ENCODE measurements around the gene TTC3. TPM values are rescaled to one million over a fixed set of nuclear protein-coding genes. Genes with fewer than 3 reads are reported as not detected.

TTC3 gene
- total RNA-seq, 1 donor from 2014 or later = 235 TPM

DNA sequence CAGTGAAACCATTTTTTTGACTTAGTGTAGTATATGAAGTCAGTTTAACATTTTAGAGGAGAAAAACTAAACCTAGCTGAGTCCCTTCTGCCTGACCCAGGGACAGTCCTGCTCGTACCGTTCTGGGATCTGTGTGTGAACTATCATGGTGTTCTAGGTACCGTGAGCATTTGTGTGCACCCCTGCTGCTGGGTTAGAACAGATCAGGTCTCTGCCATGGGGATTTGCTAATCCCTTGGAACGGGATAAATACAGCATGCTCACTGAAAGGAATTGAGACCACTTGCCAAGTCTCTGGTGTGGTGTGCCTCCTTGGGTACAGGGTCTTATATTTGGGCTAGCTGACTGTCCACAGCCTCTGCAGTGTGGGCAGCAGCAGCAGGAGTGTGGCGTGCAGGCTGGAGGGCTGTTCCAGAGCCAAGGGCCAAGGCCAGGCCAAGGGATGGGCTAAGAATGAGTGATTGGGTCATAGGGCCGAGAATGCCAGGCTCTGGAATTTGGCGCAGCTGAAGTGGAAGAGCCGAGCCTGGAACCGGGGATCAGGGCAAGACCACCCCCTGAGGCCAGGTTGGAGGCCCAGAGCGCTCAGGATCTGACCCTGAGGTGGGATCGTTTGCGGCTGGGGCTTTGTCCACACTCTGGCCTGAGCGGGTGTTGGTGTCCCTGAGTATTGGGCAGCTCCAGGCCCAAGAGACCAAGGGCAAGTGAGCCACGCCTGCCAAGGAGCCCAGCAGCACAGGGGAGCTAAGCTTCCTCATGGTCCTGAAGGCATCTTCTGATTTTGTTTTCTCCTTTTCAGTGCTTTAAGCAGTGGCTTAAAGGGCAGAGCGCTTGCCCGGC, 127.8 kb downstream of the TTC3 start:
- no peak overlapping the region for H3K4me3 Mint-ChIP-seq (ENCODE audit: unreplicated experiment)
- no peaks in the 10 kb centered on the region for H3K9me3 Mint-ChIP-seq (ENCODE audit: unreplicated experiment)
- H3K4me1 Mint-ChIP-seq (ENCODE audit: low read depth, unreplicated experiment) = peaks cover 5% of the 10 kb centered on the region
- peaks cover 2% of the 10 kb centered on the region for H3K27me3 Mint-ChIP-seq (ENCODE audit: unreplicated experiment)
- H3K27ac Mint-ChIP-seq (ENCODE audit: unreplicated experiment) = no peak overlapping the region
- TF ChIP-seq, protein P1, sequence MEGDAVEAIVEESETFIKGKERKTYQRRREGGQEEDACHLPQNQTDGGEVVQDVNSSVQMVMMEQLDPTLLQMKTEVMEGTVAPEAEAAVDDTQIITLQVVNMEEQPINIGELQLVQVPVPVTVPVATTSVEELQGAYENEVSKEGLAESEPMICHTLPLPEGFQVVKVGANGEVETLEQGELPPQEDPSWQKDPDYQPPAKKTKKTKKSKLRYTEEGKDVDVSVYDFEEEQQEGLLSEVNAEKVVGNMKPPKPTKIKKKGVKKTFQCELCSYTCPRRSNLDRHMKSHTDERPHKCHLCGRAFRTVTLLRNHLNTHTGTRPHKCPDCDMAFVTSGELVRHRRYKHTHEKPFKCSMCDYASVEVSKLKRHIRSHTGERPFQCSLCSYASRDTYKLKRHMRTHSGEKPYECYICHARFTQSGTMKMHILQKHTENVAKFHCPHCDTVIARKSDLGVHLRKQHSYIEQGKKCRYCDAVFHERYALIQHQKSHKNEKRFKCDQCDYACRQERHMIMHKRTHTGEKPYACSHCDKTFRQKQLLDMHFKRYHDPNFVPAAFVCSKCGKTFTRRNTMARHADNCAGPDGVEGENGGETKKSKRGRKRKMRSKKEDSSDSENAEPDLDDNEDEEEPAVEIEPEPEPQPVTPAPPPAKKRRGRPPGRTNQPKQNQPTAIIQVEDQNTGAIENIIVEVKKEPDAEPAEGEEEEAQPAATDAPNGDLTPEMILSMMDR (IDR thresholded peaks at IDR 0.05; ENCODE audit: partially characterized antibody, unreplicated experiment) = no peak
- DNase-seq = no peak
- peaks cover 32% of the 10 kb centered on the region for H3K36me3 Mint-ChIP-seq (ENCODE audit: unreplicated experiment)

DNA sequence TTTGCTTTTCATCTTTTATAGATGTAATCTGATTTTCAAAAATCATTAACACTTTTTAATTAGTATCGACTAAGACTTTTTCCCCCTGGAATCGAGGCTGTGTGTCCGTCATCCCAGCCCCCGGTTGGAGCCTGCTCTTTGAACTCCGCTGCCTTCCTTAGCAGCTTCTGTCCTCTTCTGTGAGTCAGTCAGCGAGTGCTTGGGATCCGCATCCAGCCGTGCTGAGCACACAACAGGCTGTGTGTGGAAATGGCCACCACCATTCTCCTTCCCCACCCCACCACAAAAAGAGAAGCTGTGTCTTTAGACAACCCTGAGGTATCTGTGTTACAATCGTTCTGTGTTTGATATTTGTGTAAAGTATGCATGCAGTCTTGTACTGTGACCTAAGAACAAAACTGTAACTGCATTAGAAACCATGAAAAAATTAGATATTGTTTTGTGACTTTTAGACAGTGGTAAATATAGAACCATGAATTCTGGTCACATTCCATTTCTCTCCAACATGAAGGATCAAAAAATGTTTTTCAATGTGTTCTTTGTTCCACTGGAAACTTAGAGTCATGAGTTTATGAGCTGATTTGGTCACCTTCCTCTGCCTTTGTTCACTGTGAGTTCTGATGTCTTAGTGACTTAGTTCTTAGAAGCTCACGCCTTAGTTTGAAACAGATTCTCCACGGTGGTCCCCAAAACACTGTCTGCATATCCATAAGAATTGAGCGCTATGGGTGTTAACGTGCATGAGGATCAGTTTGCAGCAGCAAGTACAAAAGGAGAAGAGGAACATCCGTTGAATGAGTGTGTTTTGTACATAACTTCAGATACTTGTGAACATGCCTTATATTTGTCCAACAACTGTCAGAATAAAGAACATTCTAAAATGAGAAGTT, 129.4 kb downstream of the TTC3 start:
- Mint-ChIP-seq H3K27ac (ENCODE audit: unreplicated experiment) (no peak overlapping the region), H3K27me3 (ENCODE audit: unreplicated experiment) (peaks cover 2% of the 10 kb centered on the region), H3K4me1 (ENCODE audit: low read depth, unreplicated experiment) (peaks cover 4% of the 10 kb centered on the region), H3K4me3 (ENCODE audit: unreplicated experiment) (no peak overlapping the region), H3K36me3 (ENCODE audit: unreplicated experiment) (peaks cover 28% of the 10 kb centered on the region), H3K9me3 (ENCODE audit: unreplicated experiment) (peaks cover 2% of the 10 kb centered on the region)
- no peak for DNase-seq
- TF ChIP-seq, protein P1 (IDR thresholded peaks at IDR 0.05; ENCODE audit: partially characterized antibody, unreplicated experiment) = no peak

DNA sequence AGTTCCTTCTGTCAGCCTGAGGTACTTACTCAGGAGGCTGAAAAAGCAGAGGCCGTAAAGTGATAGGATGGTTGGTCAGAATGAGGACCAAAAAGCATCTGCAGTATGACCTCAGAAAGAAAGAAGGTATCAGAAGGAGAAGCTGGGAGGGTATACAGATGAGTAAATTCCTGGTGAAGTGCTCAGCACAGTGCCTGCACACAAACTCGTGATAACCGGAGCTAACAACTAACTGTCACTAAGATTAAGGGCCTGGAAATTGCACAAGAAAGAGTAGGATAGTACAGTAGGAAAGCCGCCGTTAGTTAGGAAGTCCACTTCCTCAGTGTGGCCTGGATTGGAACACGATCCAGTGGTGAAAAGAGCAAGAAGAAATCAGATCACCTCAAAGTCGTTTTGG, 131.5 kb downstream of the TTC3 start:
- peaks cover 3% of the 10 kb centered on the region for H3K27me3 Mint-ChIP-seq (ENCODE audit: unreplicated experiment)
- no peak overlapping the region for H3K4me3 Mint-ChIP-seq (ENCODE audit: unreplicated experiment)
- TF ChIP-seq, protein P1 (IDR thresholded peaks at IDR 0.05; ENCODE audit: partially characterized antibody, unreplicated experiment) = no peak
- no peak overlapping the region for H3K27ac Mint-ChIP-seq (ENCODE audit: unreplicated experiment)
- peaks cover 5% of the 10 kb centered on the region for H3K9me3 Mint-ChIP-seq (ENCODE audit: unreplicated experiment)
- peaks cover 12% of the 10 kb centered on the region for H3K4me1 Mint-ChIP-seq (ENCODE audit: low read depth, unreplicated experiment)
- peaks cover 24% of the 10 kb centered on the region for H3K36me3 Mint-ChIP-seq (ENCODE audit: unreplicated experiment)
- no peak for DNase-seq

DNA sequence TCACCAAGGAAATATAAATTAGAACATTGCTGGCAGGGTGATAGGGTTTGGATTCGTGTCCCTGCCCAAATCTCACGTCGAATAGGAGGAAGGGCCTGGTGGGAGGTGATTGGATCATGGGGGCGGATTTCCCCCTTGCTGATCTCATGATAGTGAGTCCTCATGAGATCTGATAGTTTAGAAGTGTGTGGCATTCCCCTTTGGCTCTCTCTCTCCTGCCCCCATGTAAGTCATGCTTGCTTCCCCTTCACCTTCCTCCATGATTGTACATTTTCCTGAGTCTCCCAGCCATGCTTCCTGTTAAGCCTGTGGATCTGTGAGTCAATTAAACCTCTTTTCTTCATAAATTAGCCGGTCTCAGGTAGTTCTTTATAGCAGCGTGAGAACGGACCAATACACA, 133.4 kb downstream of the TTC3 start:
- H3K36me3 Mint-ChIP-seq (ENCODE audit: unreplicated experiment) = peaks cover 28% of the 10 kb centered on the region
- no peak for DNase-seq
- H3K4me1 Mint-ChIP-seq (ENCODE audit: low read depth, unreplicated experiment) = peaks cover 13% of the 10 kb centered on the region
- H3K9me3 Mint-ChIP-seq (ENCODE audit: unreplicated experiment) = peaks cover 7% of the 10 kb centered on the region
- TF ChIP-seq, protein P1 (IDR thresholded peaks at IDR 0.05; ENCODE audit: partially characterized antibody, unreplicated experiment) = no peak
- H3K27ac Mint-ChIP-seq (ENCODE audit: unreplicated experiment) = no peak overlapping the region
- no peak overlapping the region for H3K4me3 Mint-ChIP-seq (ENCODE audit: unreplicated experiment)
- peaks cover 2% of the 10 kb centered on the region for H3K27me3 Mint-ChIP-seq (ENCODE audit: unreplicated experiment)

Measured in glutamatergic neuron (in vitro differentiated cells).